Fibroblast of skin of left biceps (primary cell): ENCODE results near the gene LHFPL4.

Source experiments
- DNase-seq, 2 experiments: peaks; one replicate each; pipeline ENCODE4 v3.0.0-alpha.2; 2013; ENCODE audit warnings: low read depth in 2 of 2

LHFPL4 gene

DNA sequence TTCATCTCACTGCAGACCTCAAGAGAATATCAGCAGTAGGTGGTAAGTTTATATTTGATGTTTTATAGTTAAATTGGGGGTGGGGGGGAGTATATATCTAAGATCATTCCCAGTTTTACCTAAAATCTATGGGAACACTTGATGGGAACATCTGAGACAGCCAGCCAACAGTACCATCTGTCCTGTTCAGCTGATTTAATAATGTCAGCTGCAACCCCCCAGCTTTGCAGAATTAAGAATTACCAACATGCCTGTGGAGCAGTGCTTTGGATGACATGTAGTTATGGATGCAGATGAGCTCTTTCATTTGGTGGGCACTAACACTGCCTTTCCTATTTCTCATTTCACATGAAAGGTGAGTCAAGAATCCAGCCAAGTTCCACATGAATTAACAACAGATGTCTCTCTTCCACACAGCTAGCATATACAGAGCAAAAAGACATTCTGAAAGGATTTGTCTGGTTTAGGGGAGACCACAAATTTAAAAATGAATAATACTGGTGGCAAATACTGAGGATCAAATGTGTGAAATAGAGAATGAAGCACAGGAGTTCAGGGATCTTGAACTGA lies 80.0 kb downstream of the LHFPL4 start:
- peak; percentile 4 for DNase-seq

- DNase-seq = no peak
These were observed 83.6 kb downstream of the LHFPL4 start for GRCh38 chr3:9469986-9470385.

GRCh38 chr3:9468460-9468859 lies 85.2 kb downstream of the LHFPL4 start:
- no peak for DNase-seq

DNA sequence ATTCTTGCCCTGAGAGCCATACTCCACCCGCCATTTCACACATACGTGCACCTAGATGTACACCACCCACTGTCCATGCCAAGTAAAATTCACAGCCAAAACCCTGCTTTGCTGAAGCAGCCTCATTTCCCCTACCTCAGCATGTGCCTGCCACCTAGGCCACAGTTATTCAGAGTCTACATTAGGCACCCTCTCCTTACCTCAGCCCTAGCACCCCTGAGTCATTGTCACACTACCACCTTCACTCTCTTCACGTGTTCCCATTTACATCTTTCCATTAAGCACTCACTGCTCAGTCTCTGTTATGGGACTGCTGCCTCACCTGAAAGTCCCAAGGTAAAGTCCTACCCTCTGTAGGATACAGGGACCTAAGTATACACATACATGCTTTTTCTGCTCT lies 86.2 kb downstream of the LHFPL4 start:
- no peak for DNase-seq

- no peak for DNase-seq
These were observed 98.0 kb downstream of the LHFPL4 start for GRCh38 chr3:9455596-9456131.

GRCh38 chr3:9452417-9452816 lies 101.2 kb downstream of the LHFPL4 start:
- DNase-seq = no peak

DNA sequence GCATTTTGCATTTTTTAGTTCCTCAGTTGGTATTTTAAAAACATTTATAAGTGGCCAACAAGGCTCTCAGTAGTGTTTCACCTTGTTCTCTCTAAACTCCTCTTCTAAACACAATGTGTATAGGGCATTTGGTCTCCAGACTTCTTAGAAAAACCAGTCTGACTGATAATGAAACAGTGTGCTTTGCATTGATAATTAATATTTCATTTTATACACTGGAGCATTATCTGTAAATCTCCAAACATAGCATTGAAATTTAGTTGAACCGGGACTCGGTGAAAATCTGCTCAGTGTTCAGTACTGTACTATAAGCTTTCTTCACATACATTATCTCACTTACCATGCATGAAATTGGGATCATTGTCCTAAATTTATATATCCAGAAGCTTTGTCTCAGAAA lies 102.6 kb downstream of the LHFPL4 start:
- DNase-seq = no peak

DNA sequence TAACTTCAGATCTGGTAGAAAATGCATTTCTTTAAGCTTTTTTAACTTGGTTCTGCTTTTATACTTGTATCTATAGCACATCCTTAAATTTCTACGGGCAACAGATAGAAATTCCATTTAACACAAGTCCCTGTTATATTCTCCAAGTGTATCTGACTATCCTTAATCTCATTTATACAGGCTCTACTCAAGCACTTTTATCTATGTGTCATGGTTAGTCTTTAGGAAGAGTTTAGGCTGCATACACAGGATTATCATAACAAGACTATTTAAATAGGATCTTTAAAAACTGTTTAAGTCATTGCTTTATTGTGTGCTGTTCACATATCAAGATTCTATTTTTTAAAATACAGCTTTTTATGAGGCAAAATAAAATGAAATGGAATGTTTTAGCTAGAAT lies 103.5 kb downstream of the LHFPL4 start:
- no peak for DNase-seq

GRCh38 chr3:9448643-9449042 lies 105.0 kb downstream of the LHFPL4 start:
- DNase-seq = no peak
